Measurements from ENCODE around the gene MRPL46. TPM values are rescaled to one million over a fixed set of nuclear protein-coding genes. Genes with fewer than 3 reads are reported as not detected.
"Not testable (repeated sequence)": the region's sequence is repeated elsewhere in the genome, so short reads cannot be mapped to it uniquely, and the experiment has no call there.

Gene MRPL46
- total and polyA plus RNA-seq, 9 donors = 12.1 to 33.7 (median 21.3) TPM

- intact Hi-C loops (cut with DNase I) = no loop called here
- DNase-seq = no peak
- no peak for TF ChIP-seq POLR2A (IDR thresholded peaks at IDR 0.05)
- TF ChIP-seq, protein P1, sequence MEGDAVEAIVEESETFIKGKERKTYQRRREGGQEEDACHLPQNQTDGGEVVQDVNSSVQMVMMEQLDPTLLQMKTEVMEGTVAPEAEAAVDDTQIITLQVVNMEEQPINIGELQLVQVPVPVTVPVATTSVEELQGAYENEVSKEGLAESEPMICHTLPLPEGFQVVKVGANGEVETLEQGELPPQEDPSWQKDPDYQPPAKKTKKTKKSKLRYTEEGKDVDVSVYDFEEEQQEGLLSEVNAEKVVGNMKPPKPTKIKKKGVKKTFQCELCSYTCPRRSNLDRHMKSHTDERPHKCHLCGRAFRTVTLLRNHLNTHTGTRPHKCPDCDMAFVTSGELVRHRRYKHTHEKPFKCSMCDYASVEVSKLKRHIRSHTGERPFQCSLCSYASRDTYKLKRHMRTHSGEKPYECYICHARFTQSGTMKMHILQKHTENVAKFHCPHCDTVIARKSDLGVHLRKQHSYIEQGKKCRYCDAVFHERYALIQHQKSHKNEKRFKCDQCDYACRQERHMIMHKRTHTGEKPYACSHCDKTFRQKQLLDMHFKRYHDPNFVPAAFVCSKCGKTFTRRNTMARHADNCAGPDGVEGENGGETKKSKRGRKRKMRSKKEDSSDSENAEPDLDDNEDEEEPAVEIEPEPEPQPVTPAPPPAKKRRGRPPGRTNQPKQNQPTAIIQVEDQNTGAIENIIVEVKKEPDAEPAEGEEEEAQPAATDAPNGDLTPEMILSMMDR (IDR thresholded peaks at IDR 0.05) = no peak
- TF ChIP-seq EP300 (IDR thresholded peaks at IDR 0.05) = no peak
- H3K9me3 ChIP-seq = no peaks in the 10 kb centered on the region
- WGBS, 3 donors = 74 to 77% (median 76%) methylated on average over 1 of the region's 1 CpG
- H3K36me3 ChIP-seq = no peaks in the 10 kb centered on the region
- H3K4me3 ChIP-seq = no peak overlapping the region
- no peak overlapping the region for H3K27ac ChIP-seq
- no peaks in the 10 kb centered on the region for H3K27me3 ChIP-seq
- H3K4me1 ChIP-seq (ENCODE audit: insufficient read depth) = no peaks in the 10 kb centered on the region
Observed at GRCh38 chr15:88440021-88440420, 27.2 kb downstream of the MRPL46 start.

DNA sequence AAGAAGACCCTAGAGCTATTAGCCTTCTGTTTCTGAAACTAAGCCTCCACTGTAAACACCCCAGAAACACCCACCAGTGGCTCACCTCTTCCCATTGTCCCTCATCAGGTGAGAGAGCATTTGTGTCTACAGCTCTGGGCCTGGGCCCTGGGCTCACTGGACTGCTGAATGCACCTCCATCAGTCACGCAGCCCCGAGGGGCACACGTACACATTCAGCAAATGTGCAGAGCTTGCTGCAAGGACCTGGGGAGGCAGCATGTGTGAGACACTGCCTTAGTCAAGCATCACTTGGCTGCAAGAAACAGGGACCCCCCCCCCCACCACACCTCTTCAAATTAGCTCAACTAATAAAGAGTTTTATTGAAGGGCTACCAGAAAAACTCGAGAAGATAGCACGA, 29.0 kb downstream of the MRPL46 start:
- TF ChIP-seq POLR2A (IDR thresholded peaks at IDR 0.05) (no peak), EP300 (IDR thresholded peaks at IDR 0.05) (no peak)
- TF ChIP-seq, protein P1 (IDR thresholded peaks at IDR 0.05) = no peak
- H3K27me3 ChIP-seq = no peaks in the 10 kb centered on the region
- DNase-seq = no peak

GRCh38 chr15:88434106-88434505, 33.1 kb downstream of the MRPL46 start:
- intact Hi-C loops (cut with DNase I) = not testable (repeated sequence)

More for the DNA sequence above, 29.0 kb downstream of the MRPL46 start:
- intact Hi-C loops (cut with DNase I) = no loop called here
- Histone ChIP-seq H3K4me3 (no peak overlapping the region), H3K9me3 (no peaks in the 10 kb centered on the region), H3K4me1 (ENCODE audit: insufficient read depth) (no peaks in the 10 kb centered on the region), H3K36me3 (no peaks in the 10 kb centered on the region), H3K27ac (no peak overlapping the region)
- 54 to 71% (median 56%) methylated on average over 5 of the region's 5 CpGs for WGBS, 3 donors

DNA sequence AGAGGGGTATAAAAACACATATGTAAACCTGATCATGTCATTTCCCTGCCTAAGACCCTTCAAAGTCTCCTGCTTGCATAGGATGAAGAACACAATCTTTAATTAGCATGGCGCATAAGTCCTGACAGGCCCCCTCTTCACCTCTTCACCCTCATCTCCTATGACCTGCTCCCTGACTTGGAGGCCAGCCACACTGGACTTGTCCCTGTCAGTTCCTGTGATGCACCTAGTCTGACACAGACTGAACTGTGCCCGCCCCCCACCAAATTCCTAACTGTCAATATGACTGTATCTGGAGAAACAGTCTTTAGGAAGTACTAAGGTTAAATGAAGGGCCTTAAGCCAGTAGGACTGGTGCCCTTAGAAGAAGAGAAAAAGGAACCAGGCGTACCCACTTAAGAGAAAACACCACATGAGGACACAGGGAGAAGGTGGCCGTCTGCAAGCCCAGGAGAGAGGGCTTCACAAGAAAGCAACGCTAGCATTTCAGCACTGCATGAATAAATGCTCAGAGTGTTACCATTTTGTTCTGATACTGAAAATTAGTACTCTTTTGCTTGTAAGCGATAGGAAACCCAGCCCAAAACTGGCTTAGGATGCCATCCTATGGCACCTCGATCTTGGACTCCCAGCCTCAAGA, 34.0 kb downstream of the MRPL46 start:
- Histone ChIP-seq H3K9me3 (no peaks in the 10 kb centered on the region), H3K27me3 (no peaks in the 10 kb centered on the region), H3K4me3 (no peak overlapping the region), H3K36me3 (no peaks in the 10 kb centered on the region), H3K4me1 (ENCODE audit: insufficient read depth) (no peaks in the 10 kb centered on the region), H3K27ac (no peak overlapping the region)
- no peak for DNase-seq
- TF ChIP-seq EP300 (IDR thresholded peaks at IDR 0.05) (no peak), POLR2A (IDR thresholded peaks at IDR 0.05) (no peak)
- TF ChIP-seq, protein P1 (IDR thresholded peaks at IDR 0.05) = no peak
- 81 to 87% (median 84%) methylated on average over 7 of the region's 7 CpGs for WGBS, 3 donors
- intact Hi-C loops (cut with DNase I) = no loop called here

More at GRCh38 chr15:88434106-88434505, 33.1 kb downstream of the MRPL46 start:
- not testable (repeated sequence) for H3K4me3 ChIP-seq; DNase-seq; H3K27ac ChIP-seq; H3K36me3 ChIP-seq; H3K9me3 ChIP-seq; H3K4me1 ChIP-seq (ENCODE audit: insufficient read depth); H3K27me3 ChIP-seq
- WGBS, 3 donors = 65 to 77% (median 67%) methylated on average over 5 of the region's 5 CpGs

DNA sequence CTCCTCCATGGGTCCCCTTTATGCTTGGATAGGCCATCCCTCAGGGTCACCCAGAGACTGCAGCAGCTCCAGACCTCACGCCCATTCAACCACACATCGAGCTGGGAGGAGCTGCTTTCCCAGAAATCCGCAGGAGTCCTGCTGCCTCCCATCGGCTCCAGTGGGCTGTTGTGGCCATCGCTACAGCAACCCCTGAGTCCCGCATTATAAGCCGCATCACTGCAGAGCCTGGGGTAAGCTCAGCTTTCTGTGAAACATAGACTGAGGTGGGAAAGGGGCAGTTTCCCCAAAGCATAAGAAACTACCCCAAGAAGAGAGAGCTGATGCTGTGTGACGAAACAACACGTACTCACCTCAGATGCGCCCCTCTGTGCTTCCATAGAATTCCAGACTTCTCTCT, 35.7 kb downstream of the MRPL46 start:
- 80 to 82% (median 81%) methylated on average over 10 of the region's 10 CpGs for WGBS, 3 donors
- no peak for DNase-seq
- Histone ChIP-seq H3K9me3 (no peaks in the 10 kb centered on the region), H3K27me3 (no peaks in the 10 kb centered on the region), H3K4me3 (no peak overlapping the region), H3K36me3 (no peaks in the 10 kb centered on the region), H3K27ac (no peak overlapping the region), H3K4me1 (ENCODE audit: insufficient read depth) (no peaks in the 10 kb centered on the region)
- TF ChIP-seq, protein P1 (IDR thresholded peaks at IDR 0.05) = no peak
- TF ChIP-seq POLR2A (IDR thresholded peaks at IDR 0.05) (no peak), EP300 (IDR thresholded peaks at IDR 0.05) (no peak)
- intact Hi-C loops (cut with DNase I) = no loop called here
